ENCODE data around the gene KRT40.

Gene KRT40

DNA sequence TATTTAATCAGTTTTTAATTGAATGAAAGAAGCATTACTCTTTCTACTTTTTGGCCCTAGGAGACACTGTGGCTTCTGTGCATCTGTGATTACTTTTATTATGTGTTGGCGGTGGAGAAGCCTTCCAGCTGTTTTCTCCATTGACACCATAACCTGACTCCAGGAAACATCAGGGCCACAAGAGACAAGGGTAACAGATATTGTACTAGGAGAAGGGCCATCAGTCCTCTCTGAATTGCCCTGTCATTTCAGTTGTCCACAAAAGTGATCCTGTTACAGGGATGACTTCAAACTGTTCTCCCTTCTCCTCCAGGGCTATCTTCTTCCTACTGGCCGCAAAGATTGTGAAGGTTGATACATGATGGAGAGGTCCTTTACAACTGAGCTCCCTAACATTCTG is 32.0 kb downstream of the KRT40 start:
- TF ChIP-seq GATA2 (IDR thresholded peaks at IDR 0.05; ENCODE audit: low read depth, low read length) = no peak
- TF ChIP-seq GATA3 (IDR thresholded peaks at IDR 0.05; ENCODE audit: low read depth, low read length) = no peak

DNA sequence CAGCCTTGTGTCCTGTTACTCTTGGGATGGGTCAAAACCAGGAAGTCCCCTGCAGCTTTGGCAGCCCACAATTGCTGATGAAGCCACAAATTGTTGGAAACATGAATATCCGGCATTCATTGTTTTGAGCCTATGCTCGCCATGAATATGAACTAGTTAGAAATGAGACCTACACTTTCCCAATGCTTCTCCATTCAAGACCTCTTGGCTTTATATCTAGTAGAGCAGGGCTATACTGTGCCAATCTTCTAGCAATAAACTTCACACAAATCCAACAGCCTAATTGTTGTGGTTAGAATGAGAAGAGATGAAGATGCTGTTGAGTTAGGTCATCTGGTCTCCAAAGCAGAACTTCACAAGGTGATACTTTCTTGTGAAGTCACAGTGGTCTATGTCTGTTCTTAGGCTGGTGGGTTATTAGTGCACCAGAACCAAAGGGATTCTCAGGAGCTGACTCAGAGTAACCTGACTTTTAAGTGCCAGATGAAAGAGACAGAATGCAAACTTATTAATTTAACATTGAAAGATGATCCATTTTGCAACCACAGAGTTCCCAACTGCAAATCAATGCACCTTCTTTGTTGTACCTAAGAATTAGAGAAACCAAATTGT is 33.0 kb downstream of the KRT40 start:
- TF ChIP-seq GATA2 (IDR thresholded peaks at IDR 0.05; ENCODE audit: low read depth, low read length) = no peak
- no peak for TF ChIP-seq GATA3 (IDR thresholded peaks at IDR 0.05; ENCODE audit: low read depth, low read length)

DNA sequence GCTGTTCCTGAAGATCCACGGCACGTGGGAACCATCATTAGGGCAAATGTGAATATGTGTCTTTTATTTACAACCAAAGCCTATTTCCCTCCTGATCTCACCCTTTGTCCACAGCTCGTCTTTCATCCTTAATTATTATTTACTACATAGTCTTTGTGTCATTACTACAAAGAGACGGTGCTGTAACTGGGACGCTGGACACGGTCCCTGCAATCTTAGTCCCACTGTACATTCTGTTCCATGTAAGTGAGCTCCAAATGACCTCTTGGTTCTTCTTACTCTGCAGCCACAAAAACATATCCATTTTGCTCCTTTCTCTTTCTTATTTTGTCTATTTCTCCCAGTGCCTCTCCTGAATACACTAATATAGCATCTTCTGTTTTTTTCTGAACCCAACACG is 34.0 kb downstream of the KRT40 start:
- TF ChIP-seq GATA3 (IDR thresholded peaks at IDR 0.05; ENCODE audit: low read depth, low read length) = no peak
- TF ChIP-seq GATA2 (IDR thresholded peaks at IDR 0.05; ENCODE audit: low read depth, low read length) = no peak

DNA sequence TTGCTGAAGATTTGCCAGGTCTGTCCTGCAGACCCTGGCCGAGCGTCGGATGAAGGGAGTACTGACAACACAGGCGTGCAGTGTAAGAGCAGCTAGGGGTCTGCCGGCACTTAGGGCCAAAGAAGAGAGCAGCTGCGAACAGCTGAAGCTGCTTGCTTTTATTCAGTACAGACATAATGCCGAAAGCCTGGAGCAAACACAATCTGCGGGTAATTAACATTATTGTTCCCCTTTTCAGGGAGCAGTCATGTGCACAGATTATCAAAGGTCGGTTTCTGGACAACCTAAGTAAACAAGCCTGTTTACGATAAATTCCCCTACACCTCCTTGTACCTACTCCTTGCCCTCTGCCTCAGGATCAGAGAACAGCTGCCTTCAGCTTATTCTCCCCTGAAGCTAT is 34.7 kb downstream of the KRT40 start:
- TF ChIP-seq GATA3 (IDR thresholded peaks at IDR 0.05; ENCODE audit: low read depth, low read length) (no peak), GATA2 (IDR thresholded peaks at IDR 0.05; ENCODE audit: low read depth, low read length) (no peak)

DNA sequence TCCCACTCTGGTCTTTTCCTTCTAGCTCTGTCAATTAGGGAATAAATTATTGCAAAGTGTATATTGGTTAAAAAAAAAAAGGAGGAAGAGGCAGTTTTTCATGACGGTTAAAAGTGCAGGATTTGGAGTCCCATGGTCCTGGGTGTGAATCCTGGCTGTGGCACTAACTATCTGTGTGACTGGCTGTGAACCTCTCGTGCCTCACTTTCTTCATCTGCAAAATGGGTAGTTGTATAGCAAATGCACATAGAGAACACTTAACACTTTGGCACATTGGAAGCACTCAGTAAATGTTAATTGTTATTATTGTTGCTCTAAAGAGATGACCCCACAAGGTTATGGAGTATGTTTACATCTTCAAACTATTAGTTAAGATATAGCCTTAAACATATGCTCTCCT is 36.2 kb downstream of the KRT40 start:
- no peak for TF ChIP-seq GATA2 (IDR thresholded peaks at IDR 0.05; ENCODE audit: low read depth, low read length)
- TF ChIP-seq GATA3 (IDR thresholded peaks at IDR 0.05; ENCODE audit: low read depth, low read length) = no peak

DNA sequence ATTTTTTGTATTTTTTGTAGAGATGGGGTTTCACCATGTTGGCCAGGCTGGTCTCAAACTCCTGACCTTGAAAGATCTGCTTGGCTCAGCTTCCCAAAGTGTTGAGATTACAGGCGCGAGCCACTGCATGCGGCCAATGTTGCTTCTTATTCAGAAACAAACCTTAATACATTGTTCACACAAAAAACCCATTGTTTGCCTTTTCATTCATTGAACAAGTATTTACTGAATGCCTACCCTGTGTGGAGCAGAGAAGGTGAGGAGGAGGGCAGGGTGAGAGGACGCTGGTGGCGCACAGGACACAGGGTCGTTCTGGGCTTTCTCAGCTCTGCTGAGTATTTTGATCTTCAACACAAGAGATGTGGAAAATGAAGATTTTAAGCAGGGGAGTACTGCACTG is 38.7 kb downstream of the KRT40 start:
- no peak for TF ChIP-seq GATA2 (IDR thresholded peaks at IDR 0.05; ENCODE audit: low read depth, low read length)
- TF ChIP-seq GATA3 (IDR thresholded peaks at IDR 0.05; ENCODE audit: low read depth, low read length) = no peak

DNA sequence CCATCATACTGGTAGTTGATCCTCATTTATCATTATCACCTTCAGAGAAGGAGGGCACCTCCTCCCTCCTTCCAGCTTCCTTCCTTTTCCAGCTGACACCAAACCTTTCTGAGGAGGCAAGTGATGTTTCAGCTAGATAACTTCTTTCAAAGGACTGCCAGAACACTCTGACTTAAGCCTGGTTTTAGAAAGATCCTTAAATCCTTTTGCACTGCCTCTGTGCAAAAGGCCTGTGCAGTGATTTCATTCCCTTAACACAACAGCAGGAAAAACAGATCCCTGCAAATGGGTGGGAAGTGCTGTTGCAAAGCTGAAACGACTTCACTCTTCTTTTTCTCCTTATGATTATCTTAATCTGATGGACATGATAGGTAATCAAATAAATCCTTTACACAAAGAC is 39.6 kb downstream of the KRT40 start:
- TF ChIP-seq GATA2 (IDR thresholded peaks at IDR 0.05; ENCODE audit: low read depth, low read length) (no peak), GATA3 (IDR thresholded peaks at IDR 0.05; ENCODE audit: low read depth, low read length) (no peak)

DNA sequence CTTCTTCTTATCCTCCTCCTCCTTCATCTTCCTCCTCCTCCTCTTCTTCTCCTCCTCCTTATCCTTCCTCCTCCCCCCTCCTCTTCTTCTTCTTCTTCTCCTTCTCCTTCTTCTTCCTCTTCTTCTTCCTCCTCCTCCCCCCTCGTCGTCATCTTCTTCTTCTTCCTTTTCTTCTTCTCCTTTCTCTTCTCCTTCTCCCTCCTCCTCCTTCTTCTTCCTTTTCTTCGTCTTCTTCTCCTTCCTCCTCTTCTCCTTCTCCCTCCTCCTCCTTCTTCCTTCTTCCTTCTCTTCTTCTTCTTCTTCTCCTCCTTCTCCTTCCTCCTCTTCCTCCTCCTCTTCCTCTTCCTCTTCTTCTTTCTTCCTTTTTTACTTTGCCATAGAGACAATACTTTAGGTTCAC is 41.6 kb downstream of the KRT40 start:
- TF ChIP-seq GATA2 (IDR thresholded peaks at IDR 0.05; ENCODE audit: low read depth, low read length) = no peak
- no peak for TF ChIP-seq GATA3 (IDR thresholded peaks at IDR 0.05; ENCODE audit: low read depth, low read length)

DNA sequence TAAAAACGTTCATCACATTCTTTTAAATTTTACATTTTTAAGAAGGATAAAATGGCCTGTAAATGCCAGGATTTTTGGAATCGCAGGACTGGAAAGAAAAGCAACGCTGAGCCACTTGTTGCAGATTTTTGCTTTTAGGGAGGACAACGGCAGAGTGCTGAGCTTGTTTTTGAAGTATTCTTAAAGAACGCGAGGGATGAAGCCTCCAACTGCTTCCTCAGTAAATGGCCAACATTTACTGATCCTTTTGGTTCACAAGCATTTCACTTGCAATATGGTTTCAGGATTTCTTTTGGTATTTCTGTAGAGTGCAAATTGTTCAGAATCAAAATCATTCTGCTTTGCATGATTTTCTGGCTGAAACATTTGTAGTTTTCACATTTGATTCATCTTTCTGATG is 43.9 kb downstream of the KRT40 start:
- no peak for TF ChIP-seq GATA3 (IDR thresholded peaks at IDR 0.05; ENCODE audit: low read depth, low read length)
- no peak for TF ChIP-seq GATA2 (IDR thresholded peaks at IDR 0.05; ENCODE audit: low read depth, low read length)

DNA sequence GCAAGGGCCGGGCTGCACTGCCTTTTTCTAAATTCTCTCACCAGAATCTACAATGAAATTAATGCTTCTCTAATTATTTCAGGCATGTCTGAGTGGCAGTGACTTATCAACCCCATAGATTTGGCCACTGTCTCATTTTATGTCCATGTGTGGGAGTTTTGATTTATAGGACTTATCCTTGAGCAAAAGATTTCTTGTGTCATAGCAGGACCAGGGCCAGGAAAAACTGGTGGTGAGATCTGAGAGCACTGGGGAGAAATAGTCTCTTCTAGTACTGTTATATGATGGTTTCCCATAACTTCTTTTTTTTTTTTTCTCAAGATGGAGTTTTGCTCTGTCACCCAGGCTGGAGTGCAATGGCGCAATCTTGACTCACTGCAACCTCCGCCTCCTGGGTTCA is 45.1 kb downstream of the KRT40 start:
- TF ChIP-seq GATA2 (IDR thresholded peaks at IDR 0.05; ENCODE audit: low read depth, low read length) = no peak
- no peak for TF ChIP-seq GATA3 (IDR thresholded peaks at IDR 0.05; ENCODE audit: low read depth, low read length)

DNA sequence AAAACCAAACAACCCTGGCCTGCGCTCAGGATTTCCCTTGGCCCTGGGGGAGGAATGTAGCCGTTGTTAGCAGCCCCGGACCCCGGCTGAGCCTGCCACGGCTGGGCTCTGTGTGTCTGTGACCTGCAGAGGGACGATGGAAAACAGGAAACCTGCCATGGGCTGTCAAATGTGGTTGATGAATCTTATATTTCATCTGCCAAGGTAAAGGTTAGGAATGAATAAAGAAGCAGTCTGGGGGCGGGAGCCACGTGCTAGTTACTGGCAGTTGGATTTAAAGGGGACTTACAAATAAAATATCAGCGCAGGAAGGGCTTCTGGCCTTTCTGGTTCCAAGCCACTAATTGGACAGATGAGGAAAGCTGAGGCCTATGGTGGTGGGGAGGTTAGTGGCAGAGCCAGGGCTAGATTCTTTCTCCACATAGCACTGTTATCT is 46.7 kb downstream of the KRT40 start, which contains the start of gene KRT23:
Gene KRT23 (minus strand): TSS at position 263 of the 436 bp plus-strand sequence. CDS start 1,043 bp downstream, outside the sequence.
- TF ChIP-seq GATA3 (IDR thresholded peaks at IDR 0.05; ENCODE audit: low read depth, low read length) (no peak), GATA2 (IDR thresholded peaks at IDR 0.05; ENCODE audit: low read depth, low read length) (no peak)

DNA sequence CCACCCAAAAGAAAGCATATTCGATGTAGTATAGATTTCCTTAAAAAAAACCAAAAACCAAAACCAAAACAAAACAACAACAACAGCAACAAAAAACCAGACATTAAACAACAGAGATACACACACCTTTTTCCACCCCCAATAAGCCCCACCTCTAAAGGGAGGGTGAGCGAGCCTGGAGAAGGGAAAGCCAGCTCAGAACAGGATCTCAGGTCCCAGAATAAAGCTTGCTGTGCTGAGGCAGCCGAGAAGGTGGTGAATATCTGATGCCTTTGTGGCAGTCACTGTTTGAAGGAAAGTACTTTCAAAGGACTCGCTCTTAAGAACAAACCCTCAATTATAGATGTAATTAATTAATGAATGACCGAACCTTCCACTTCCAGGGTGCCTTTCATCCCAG is 47.1 kb downstream of the KRT40 start:
- no peak for TF ChIP-seq GATA2 (IDR thresholded peaks at IDR 0.05; ENCODE audit: low read depth, low read length)
- no peak for TF ChIP-seq GATA3 (IDR thresholded peaks at IDR 0.05; ENCODE audit: low read depth, low read length)

DNA sequence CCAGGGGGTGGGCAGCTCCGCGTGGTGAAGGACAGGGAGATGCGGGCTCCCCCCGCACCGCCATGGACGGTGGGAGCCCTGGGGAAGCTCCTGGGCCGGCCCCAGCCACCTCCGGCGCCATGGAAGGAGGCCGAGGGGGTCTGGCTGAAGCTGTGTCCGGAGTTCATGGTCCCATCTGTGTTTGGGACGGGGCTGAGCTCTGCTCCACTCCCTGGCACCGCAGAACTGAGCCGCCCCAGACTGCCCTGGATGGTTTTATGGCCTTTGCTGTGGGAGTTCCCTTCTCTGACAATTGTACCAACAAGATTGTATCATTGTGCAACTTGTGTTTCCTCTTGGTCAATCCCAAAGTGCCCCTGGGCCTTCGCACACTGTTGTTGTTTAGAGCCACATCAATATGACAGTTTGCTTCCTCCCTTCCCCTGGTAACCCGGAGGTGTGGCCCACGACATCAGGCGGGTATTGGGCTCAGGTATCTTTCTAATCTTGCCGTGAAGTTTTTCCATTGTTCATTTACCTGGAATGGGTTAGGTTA is 47.6 kb downstream of the KRT40 start:
- TF ChIP-seq GATA3 (IDR thresholded peaks at IDR 0.05; ENCODE audit: low read depth, low read length) (no peak), GATA2 (IDR thresholded peaks at IDR 0.05; ENCODE audit: low read depth, low read length) (no peak)

DNA sequence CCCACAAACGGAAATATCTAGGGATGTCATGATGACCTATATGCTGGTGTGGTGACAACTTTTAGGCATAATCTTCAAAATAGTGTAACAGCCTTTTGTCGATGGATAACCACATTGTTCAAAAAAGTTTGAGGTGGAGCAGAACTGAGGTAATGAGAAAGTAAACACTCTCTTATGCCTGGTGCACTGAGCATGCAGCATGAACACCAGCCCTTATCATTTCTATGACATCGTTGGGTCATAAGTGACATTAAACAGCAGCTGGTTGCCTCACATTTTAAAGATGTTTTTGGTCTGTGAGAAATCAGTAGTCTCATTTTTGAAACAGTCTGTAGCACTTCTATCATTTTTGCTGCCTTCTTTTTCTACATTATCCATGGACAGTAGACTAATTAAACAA is 48.5 kb downstream of the KRT40 start:
- TF ChIP-seq GATA3 (IDR thresholded peaks at IDR 0.05; ENCODE audit: low read depth, low read length) (no peak), GATA2 (IDR thresholded peaks at IDR 0.05; ENCODE audit: low read depth, low read length) (no peak)

DNA sequence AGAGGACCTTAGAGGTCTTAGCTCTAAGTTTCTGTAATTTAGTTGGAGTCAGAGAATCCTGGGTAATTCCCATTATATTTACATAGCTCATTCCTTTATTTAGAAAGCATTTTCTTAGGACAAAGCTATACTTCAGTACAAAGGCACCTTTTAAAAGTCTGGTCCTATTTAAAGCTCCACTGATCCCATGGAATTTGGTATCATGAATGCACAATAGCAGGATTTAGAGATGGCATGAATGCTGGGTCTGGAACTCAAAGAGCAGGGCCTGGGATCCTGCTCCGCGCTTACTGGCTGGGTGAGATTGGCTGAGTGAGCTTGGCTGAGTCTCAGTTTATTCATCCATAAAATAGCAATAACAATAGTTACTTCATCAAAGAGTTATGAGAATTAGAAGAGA is 51.5 kb downstream of the KRT40 start:
- TF ChIP-seq GATA2 (IDR thresholded peaks at IDR 0.05; ENCODE audit: low read depth, low read length) (no peak), GATA3 (IDR thresholded peaks at IDR 0.05; ENCODE audit: low read depth, low read length) (no peak)

DNA sequence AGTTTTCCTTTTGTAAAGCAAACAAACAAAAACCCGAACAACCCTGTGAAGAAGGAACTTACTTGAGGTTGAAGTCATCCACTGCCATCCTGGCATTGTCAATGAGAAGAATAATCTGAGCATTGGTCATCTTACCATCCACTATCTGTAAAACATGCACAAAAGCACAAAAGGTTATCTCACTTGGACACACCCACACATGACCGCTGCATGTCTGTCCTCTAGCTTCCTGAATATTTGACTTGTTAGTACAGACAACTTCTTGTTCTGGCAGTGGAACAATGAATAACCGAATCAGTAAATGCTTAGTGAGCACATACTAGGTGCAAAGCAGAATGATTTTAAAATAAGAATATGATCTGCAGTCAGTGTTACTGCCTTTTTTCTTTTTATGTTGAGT is 52.8 kb downstream of the KRT40 start:
- TF ChIP-seq GATA2 (IDR thresholded peaks at IDR 0.05; ENCODE audit: low read depth, low read length) = no peak
- no peak for TF ChIP-seq GATA3 (IDR thresholded peaks at IDR 0.05; ENCODE audit: low read depth, low read length)
